SK-N-MC (cell line): ENCODE results near the gene INAFM1.

Experiments
- EZH2 ChIP-seq: fragments of 200-600 bp; sonication (generic); IDR thresholded peaks from one replicate; pipeline ENCODE4 v1.6.1; 2017; ENCODE audit warnings: antibody characterized with exemption
- FOXP2 ChIP-seq: optimal IDR thresholded peaks from 2 replicates; pipeline ENCODE3; 2011; ENCODE audit warnings: mild to moderate bottlenecking, moderate library complexity; ENCODE audit not compliant: insufficient read depth; ENCODE audit errors: extremely low read length, control extremely low read depth
- POLR2AphosphoS5 ChIP-seq: IDR thresholded peaks from 2 replicates; pipeline ENCODE4 v1.6.1; 2012; ENCODE audit warnings: mild to moderate bottlenecking, low read depth, low read length, borderline replicate concordance

DNA sequence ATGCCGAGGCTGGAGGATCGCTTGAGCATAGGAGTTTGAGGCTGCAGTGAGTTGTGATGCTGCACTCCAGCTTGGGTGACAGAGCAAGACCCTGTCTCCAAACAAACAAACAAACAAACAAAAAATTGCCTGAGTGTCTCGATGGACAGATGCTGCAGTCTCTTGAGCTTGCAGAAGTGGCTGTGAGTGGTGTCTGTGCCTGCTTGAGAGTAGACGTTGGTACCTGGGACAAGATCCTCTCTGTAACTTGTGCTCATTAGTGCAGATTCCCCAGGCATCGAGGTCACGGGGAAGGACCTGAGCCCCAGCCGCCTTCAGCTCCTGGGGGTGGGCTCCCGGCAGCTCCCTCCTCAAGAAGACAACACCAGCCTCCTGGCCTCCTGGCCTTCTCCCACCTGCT lies 48.7 kb downstream of the INAFM1 start:
- no peak for TF ChIP-seq POLR2AphosphoS5
- TF ChIP-seq EZH2, result no peak
- TF ChIP-seq FOXP2, result no peak
